ENCODE measurements around the gene SELENOT.

- TF ChIP-seq, protein P1, sequence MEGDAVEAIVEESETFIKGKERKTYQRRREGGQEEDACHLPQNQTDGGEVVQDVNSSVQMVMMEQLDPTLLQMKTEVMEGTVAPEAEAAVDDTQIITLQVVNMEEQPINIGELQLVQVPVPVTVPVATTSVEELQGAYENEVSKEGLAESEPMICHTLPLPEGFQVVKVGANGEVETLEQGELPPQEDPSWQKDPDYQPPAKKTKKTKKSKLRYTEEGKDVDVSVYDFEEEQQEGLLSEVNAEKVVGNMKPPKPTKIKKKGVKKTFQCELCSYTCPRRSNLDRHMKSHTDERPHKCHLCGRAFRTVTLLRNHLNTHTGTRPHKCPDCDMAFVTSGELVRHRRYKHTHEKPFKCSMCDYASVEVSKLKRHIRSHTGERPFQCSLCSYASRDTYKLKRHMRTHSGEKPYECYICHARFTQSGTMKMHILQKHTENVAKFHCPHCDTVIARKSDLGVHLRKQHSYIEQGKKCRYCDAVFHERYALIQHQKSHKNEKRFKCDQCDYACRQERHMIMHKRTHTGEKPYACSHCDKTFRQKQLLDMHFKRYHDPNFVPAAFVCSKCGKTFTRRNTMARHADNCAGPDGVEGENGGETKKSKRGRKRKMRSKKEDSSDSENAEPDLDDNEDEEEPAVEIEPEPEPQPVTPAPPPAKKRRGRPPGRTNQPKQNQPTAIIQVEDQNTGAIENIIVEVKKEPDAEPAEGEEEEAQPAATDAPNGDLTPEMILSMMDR (conservative IDR thresholded peaks at IDR 0.05; ENCODE audit: low read length), result no peak
- no peak for TF ChIP-seq EZH2phosphoT487 (IDR thresholded peaks at IDR 0.05; ENCODE audit: borderline replicate concordance)
Observed at GRCh38 chr3:150627557-150627956, 24.4 kb downstream of the SELENOT start.
